Measurements from ENCODE around the gene GPR85.
"Not testable (repeated sequence)": the region's sequence is repeated elsewhere in the genome, so short reads cannot be mapped to it uniquely, and the experiment has no call there.

GPR85 gene, protein sequence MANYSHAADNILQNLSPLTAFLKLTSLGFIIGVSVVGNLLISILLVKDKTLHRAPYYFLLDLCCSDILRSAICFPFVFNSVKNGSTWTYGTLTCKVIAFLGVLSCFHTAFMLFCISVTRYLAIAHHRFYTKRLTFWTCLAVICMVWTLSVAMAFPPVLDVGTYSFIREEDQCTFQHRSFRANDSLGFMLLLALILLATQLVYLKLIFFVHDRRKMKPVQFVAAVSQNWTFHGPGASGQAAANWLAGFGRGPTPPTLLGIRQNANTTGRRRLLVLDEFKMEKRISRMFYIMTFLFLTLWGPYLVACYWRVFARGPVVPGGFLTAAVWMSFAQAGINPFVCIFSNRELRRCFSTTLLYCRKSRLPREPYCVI

DNA sequence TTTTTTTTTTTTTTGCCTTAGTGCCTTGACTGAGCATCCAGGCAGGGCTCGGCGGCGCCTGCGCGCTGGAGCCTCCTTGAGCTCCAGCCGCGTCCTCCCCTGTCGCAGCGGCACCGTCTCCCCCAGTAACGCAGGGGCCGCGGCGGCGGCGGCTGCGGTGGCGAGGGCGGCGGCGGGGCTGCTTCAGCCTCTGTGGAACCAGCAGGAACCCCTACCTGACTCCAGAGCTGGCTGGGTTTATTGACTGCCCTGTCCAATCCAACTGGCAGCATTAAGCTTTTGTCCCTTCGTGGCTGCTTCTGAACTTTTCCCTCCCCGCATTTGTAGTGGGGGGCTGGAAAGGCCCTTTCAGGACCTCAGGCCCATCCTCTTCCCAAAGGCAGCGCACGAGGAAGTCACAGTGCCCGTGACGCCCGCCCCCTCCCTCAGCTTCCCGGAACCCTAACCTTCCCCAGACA, at the start of gene GPR85:
Gene GPR85 (minus strand): TSS at position 397 of the 458 bp plus-strand sequence. CDS start 2,106 bp downstream, outside the sequence.
- peak; percentile 79 for DNase-seq

DNA sequence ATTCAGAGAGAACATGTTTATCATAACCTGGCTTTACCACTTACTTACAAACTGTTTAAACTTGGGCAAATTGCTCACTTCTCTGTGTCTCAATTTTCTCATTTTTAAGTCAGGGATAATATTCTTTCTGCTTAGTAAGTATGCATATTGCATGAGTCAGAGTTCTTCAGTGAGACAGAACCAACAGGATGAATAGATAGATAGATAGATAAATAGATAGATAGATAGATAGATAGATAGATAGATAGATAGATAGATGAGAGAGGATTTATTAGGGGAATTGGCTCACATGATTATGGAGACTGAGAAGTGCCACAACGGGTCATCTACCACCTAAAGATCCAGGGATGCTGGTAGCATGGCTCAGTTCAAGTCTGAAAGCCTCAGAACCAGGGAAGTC, 47.4 kb upstream of the GPR85 start:
- DNase-seq: no peak

DNA sequence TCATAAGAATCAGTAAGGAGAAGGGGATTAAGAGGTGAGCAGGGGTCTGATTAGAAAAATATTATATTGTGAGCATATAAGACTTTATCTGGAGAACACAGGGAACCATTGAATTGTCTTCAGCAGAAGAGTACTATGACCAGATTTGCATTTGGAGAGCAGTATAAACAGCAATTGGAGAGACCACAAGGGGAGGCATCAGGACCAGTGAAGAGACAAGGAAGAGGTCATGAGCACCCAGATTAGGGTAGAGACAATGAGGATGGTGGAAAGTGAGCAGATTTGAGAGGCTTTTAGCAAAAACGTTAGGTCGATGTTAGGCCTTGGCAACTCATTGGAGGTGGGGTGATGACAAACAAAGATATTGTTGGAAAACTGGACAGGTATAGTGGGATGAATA, 44.7 kb upstream of the GPR85 start:
- peak; percentile 13 for DNase-seq

DNA sequence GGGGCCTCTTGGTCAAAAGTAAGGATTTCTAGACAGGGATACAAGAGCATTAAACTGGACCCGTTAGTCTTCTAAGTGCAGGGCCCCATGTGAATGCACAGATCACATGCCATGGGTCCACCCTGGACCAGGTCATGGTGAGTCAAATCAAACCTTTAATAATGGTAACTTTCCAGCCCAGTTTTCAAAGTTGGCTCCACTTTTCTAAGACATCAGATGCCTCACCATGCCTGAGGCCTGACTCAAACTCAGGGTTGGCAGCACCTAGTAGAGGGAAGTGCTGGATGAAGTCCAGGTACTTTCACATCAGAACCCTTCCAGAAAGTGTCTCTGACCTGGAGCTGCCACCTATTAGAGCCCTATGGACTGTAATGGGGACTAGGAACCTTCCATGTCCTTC, 41.4 kb upstream of the GPR85 start:
- DNase-seq: no peak

DNA sequence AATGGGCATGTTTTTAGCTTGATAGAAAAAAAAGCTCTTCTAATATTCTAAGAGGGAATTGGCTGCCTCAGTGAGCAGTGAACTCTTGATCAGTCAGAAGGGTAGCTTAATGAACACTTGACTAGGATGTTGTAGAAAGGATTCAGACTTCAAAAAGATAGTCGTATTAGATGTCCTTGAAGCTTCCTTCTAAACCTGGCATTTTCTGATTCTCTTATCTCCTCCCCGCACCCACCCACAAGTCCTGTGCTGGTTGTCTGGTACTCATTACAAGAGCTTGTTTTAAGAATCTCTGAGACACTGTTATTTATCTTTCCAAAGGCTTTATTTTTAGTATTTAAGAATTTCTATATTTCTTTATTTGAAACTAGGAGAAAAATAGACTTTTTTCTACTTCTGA, 39.1 kb upstream of the GPR85 start:
- DNase-seq: no peak

DNA sequence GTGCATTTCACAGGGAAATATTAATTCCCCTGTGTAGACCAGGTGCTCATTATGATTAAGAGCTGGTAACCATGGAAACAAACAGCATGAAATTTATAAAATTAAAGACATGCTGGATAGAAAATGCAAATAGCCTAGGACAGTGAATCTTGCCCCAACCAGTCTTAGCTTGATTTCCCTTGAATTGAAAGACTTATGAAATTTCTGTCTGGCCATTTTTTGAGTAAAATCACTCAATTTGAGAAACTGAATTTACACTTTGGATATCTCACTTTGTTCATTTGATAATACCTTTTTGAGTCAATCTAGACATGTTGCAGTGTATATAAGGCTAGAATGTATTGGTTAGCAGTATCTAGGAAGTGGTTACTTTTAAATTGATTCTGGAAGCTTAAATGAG, 36.1 kb upstream of the GPR85 start:
- DNase-seq: no peak

DNA sequence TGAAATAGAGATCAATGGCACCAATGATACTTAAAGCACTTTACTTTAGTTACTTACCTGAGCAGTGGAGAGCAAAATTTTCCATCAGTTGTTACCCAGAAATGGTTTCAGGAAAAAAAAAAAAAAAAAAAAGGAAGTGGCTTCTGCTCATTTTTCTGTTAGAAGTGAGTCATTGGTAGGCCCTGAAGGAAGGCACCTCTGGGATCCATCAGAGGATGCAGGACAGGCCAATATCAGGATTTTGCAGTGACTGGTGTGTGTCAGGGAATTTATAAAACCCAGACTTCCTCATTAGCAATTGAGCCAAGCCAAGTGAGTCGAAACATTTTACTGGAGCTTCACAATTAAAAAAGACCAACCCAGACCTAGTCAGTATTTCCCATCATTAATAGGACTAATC, 34.0 kb upstream of the GPR85 start:
- no peak for DNase-seq

DNA sequence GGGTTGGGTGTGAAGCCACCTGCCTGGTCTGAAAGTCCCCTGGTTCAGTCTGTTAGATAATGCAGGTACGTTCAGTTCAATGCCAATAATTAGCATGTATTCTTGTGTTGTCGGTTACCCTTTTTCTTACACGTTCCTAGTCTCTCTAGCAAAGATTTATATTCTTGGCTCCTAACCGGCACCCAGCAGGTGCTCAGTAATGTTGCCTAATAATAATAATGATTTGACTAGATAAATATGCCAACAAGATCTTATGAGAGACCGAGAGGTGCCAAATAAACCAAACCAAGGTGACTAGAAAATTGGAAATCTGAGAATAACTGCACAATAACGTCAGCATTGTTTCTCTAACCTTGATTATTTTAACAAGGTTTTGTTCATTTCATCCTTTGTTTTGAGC, 32.8 kb upstream of the GPR85 start:
- no peak for DNase-seq

DNA sequence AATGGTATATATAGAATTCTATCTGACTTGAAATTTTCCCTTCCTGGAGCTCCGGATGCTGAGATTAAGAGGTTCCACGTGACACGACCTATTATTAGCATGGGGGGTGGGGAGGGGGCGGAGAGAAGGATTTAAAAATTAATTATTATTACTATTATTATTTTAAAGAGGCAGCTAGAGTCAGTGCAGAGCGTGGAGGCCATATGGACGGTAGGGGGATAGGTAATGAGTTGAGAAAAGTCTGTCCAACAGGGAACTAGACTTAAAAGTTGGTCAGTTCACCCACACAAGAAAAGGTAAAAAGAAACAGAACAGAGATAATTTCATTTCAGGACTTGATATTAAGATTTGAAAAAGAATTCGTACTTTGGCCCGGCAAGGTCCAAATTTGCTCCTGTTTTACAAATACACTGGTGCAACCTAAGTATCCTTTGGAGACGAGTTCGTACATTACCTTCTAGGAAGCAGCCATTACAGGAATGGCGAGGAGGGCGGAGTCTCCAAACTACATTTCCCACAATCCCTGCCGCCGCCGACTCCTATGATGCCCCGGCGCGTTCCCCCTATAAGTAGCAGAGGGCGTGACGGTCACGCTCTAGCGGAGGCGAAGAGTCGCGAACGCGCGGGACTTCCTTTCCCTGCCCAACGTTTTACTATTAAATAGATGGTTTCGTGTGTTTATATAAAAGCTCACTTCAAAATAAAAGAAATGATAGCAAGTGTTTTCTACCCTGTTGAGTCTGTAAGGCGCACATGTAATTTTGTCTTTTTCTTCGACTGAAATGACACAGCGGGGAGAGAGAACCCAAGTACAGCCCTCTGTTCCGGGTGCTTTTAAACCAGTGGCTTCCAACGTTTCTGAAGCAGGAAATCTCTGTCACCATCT, 31.7 kb upstream of the GPR85 start, which contains the start of gene SMIM30:
Gene SMIM30 (minus strand): TSS at position 481 of the 886 bp plus-strand sequence. CDS start 976 bp downstream, outside the sequence.
- peak; percentile 97 for DNase-seq

DNA sequence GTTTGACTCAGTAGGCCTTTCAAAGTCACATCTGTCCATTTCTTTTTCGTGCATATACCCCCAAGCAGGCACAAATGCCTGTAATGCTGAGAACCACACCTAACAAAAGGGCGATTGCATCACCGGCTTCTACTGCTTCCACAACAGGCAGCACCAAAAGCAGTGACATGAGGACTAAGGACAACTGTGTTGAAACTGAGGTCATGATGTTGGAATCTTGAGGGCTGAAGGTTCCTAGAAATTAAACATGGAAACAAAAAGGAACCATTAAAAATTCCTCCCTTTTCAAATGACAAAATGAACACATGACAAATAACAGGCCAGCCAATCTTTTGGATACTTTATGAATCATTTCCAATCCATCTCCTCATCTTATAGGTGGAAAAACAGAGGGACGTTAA, 30.7 kb upstream of the GPR85 start:
- DNase-seq: not testable (repeated sequence)

DNA sequence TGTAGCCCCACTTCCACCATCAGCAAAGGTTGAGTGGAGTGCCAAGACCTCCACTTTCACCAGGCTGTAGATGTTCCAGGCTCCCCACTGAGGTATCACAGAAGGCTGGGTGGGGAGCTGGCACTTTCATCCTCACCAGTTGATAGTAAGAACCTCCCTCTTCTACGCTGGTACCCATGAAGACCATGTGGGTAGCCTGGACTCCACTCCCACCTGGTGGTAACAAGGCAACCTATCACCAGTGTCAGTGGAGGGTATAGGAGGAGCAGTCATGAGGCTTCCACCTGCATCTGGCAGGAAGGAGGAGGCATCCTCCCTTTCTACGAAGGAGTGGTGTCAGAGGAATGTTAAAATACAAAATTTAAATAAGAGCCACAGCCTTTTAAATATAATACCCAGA, 27.3 kb upstream of the GPR85 start:
- DNase-seq: peak; percentile 37

DNA sequence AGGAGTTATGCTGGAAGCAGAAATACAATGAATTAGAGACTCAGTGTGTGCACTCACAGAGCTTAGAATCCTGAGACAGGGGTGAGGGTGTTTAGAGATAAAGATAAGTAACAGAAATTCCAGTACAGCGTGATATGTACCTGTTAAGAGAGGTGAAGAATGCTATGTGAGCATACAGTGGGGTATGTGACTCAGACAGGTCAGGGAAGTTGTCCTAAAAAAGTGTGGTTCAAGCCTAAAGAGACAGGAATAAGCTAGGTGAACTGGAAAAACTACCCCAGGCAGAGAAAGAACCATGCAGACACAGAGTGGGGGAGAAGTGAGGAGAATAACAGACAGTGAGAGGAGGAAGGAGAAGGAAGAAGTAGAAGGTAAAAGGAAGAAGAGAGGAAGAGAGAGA, 23.1 kb upstream of the GPR85 start:
- DNase-seq: no peak

DNA sequence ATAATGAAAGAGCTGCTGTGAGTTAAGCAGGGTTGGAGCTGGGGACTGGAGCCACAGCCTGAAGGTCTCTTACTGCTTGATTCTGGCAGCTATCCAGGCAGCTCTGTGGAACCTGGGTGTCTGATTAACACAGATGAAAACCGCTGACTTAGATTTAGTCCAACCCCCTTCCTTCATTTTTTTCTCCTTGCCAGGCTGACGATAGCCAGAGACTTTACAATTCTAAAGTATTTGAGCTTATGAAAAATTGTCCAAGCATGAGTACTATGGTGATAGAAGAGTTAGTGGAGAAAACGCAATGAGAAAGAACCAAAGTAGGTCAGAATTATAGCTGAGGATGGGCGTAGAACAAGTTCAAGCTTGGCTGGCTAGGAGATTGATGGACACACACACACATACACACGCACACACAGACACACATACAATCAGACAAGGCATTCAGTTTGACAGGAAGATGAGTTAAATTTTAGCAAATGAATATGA, 13.5 kb upstream of the GPR85 start:
- DNase-seq: peak; percentile 62

DNA sequence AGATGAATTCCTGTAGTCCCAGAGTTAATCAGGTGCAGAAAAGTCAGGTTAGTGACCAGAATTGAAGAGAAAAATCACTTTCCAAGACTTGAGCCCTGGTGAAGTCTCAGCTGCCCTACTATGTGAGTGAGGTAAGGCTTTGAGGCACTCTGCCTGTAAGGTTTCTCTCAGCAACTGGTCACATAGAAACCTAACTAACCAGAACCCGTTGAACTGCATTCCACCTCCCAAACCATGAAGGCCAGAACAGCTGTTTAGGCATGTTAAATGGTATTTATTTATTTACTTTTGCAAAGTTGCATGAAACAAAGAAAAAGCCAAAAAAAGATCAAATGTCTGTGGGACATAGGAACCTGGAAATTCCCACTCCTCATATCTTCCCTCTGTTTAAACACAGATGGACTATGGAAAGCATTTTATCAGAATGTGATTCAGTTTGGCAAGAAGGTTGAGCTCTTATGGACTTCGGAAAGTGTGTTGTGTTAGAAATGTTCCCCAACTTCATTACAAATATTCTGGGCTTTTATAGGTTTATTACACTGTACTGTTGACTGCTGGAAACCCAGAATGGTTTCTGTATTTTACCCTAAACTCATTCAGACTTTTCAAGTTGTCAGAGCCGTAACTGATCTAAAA, 12.8 kb upstream of the GPR85 start:
- no peak for DNase-seq

DNA sequence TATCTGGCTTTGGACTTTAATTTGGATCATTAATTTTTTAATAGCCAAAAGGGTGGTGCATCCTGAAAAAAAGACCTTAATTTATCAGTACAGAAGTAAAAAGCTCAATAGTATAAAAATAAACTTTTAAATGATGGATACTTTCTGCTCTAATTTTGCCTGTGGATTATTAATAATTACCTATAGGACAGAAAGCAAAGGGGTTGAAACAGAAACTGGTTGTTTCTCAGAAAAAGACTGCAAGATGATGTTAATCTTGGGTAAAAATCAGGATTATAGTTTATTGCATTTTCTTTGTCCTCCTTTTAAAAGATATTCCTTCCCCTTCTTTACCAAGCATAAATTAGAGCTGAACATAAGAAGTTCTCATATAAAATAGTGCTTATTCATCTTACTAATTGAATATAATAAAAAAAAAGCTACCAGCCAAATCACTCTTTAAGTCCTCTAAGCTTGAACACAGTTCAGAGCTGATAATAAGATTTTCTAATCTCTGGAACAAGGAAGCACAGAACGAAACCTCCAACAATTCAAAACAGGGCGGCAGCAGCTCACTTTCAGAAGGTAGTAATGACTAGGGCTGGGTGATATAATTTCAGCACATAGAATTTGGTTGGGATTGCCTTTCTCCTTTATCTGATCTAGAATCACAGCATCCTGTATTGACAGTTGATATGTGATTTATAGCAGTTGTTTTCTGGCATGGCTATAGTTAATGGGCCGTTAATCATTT, 8.1 kb upstream of the GPR85 start:
- no peak for DNase-seq

DNA sequence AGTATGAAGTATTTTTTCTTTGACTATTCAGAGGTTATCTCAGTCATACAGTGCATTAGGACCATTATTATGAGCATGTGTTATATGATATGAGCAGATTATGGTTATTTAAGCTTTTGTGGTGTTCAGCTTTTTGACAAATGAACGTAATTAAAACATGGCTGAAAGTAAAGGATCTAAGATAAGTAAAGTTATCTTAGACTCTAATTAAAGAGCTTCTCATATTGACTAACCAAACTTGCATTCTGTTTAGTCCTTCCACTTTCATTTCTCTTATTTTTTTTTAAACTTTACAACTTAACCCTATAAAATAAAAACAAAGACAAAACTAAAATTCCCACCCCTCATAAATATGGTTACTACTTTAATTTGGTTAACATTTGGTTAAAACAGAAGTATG, 6.9 kb upstream of the GPR85 start:
- DNase-seq: no peak

DNA sequence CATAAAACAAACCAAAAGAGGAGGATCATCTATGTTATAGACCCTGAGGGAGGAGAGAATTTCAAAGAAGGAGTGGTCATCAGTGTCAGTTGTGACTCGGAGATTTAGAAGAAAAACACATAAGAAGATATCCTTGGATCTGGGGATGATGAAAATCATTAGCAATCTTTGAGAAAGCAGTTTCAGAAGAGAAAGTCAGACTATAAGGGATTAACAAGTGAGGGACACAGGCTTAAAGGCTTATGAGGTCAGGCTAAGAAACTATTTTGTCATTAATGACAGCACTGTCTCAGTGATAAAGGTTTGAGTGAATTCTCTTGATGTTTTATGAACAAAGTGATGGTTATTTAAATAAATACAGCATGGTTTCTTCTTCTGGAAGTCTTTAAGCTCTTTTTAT, 6.1 kb upstream of the GPR85 start:
- DNase-seq: no peak

DNA sequence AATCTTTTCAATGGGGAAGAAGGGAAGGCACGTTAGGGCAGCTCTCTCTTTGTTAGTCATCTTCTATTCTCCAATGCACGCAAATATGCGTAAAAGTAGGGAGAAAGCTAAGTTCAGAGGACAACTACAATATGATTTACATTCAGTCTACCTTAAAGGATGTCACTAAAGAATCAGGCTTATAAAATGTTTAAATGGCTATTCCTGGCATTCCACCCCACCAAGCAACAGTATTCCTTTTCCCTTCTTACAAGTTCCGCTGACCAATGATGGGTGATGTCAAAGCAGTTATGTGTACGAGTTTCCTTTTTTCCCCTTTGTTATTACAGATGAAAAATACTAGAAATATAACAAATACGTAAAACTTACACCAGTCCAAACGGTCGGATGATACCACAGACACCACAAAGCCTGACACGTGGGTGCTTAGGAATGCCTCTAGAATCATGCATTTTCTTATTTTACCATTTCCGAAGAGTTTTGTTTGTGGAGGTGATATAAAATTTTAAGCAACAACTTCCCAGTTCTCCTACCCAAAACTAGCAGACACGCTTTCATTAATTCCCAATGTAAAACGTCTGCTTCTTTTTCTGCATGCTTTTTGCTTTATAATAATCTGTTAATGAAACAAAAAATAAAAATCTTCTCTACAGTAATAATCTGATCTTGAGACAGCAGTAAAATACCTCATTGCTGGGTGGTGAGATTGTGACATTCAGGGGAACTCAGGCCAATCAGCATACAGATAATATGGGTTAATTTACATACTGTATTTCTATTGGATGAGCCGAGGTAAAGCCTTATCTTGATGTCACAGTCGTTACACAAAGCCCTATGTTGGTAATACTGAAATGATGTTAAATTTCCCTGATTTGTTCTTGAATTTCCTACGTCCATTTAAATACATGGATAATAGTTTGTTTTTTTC, 708 bp upstream of the GPR85 start:
- DNase-seq: peak; percentile 82

DNA sequence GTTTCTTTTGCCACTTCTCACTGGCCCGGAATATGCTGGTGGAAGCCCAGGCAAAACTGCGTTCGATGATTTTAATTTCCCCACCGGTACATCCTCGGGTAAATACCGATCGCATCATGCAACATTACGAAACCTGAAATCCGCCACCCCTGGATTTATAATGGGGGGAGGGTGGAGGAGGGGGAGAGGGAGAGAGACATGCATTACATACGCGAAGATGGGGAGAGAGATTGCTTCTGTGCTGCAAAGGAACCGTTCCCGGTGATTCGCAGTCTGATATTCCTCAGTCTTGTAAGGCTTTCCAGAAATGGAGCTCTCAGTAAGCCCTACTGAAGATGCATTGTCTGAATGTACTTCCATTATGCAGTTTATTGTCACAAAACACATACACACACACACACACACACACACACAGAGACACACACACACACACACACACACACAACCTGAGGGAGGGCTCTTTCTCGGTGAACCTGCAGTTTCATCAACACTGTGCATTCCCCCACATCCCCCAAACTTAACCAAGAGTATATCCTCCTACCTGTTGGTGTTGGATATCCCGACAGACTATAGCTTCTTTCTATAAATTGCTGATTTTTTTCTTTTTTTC, 741 bp downstream of the GPR85 start:
- peak; percentile 60 for DNase-seq

DNA sequence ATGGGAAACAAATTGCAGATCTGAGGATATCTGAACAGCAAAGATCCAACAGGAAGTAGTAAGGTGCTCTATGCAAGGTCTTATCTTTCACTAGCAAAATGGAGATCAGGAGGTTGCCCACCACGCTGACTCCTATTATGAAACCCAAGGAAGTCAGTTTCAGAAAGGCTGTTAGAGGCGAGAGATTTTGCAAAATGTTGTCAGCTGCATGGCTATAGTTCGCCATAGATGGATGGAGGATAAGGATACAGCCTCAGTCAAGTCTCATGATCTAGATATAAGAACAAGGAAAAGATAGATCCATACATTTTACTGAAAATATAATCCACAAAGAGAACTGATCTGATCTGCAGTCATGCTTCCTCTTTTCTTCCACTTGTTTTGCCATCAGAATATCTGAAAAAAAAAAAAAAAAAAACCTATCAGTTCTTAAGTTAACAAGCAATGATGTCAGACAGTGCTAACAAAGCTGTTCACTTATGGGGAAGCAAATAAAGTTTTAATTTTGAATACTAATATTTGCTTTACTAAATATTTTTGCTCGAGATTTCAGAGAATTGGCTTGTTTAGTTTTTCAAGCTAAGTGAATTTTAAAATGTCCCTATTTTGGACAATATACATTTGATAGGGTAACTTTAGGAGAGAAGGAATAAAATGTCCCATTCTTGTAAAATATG, 2.0 kb downstream of the GPR85 start:
- DNase-seq: no peak

Measured in NCI-H69 (cell line).